Smooth muscle cell (in vitro differentiated cells): ENCODE data around the gene SLC6A2. TPM values are rescaled to one million over a fixed set of nuclear protein-coding genes. Genes with fewer than 3 reads are reported as not detected.

ENCODE experiments used
- DNase-seq: peaks from one replicate; lab custom pipeline; 2025; ENCODE audit not compliant: unreplicated experiment; lab: John Stamatoyannopoulos, UW
- H2AFZ ChIP-seq: fragments of 200-600 bp; sonication (generic); 2 replicates; pipeline ENCODE4 v1.6.0; 2016; ENCODE audit warnings: antibody characterized with exemption, low read depth, mild to moderate bottlenecking
- H3F3A ChIP-seq: fragments of 200-600 bp; sonication (generic); 2 replicates; pipeline ENCODE4 v1.6.0; 2017; ENCODE audit warnings: antibody characterized with exemption, low read depth
- H3K27ac ChIP-seq: fragments of 200-600 bp; sonication (generic); 2 replicates; pipeline ENCODE4 v1.5.1; 2016; ENCODE audit warnings: low read depth, mild to moderate bottlenecking
- H3K27me3 ChIP-seq: fragments of 200-600 bp; sonication (generic); 2 replicates; pipeline ENCODE4 v1.6.1; 2016; ENCODE audit warnings: low read depth, mild to moderate bottlenecking
- H3K36me3 ChIP-seq: fragments of 200-600 bp; sonication (generic); 2 replicates; pipeline ENCODE4 v1.5.1; 2016; ENCODE audit warnings: low read depth
- H3K4me1 ChIP-seq: fragments of 200-600 bp; sonication (generic); 2 replicates; pipeline ENCODE4 v1.5.1; 2016; ENCODE audit warnings: low read depth
- H3K4me2 ChIP-seq: fragments of 200-600 bp; sonication (generic); 2 replicates; pipeline ENCODE4 v1.6.0; 2016; ENCODE audit warnings: mild to moderate bottlenecking
- H3K4me3 ChIP-seq: fragments of 200-600 bp; sonication (generic); 2 replicates; pipeline ENCODE4 v1.5.1; 2016; ENCODE audit warnings: mild to moderate bottlenecking
- H3K79me2 ChIP-seq: fragments of 200-600 bp; sonication (generic); 2 replicates; pipeline ENCODE4 v1.6.0; 2016; ENCODE audit warnings: low read depth, mild to moderate bottlenecking
- H3K9ac ChIP-seq: fragments of 200-600 bp; sonication (generic); 2 replicates; pipeline ENCODE4 v1.6.0; 2016; ENCODE audit warnings: low read depth
- H3K9me3 ChIP-seq: fragments of 200-600 bp; sonication (generic); replicated peaks from 2 replicates; pipeline ENCODE4 v1.5.1; 2016; ENCODE audit warnings: low read depth
- H4K20me1 ChIP-seq: fragments of 200-600 bp; sonication (generic); 2 replicates; pipeline ENCODE4 v1.6.0; 2016; ENCODE audit warnings: low read depth
- WGBS: methylation state at CpG from one replicate; pipeline ENCODE4 v1.1.7; 2016; ENCODE audit warnings: low lambda C conversion rate; 5-methylcytosine and 5-hydroxymethylcytosine counted together
- polyA plus RNA-seq: library from polyadenylated mRNA; unstranded; fragments of >200 nt; fragmentation: Nextera tagmentation; extraction: Ambion mirVana; gene quantifications from 2 replicates; pipeline ENCODE4 v1.2.1, GENCODE V29; 2016
- total RNA-seq: library from RNA; depleted of rRNA; stranded (reverse); fragments of >200 nt; gene quantifications from 2 replicates; pipeline ENCODE4 v1.2.3, GENCODE V29; 2014
- TF ChIP-seq, protein P1 (sequence below): fragments of 200-600 bp; sonication (generic); IDR thresholded peaks from 2 replicates; pipeline ENCODE4 v1.5.1; 2017; ENCODE audit warnings: borderline replicate concordance, mild to moderate bottlenecking, antibody characterized with exemption; ENCODE audit not compliant: insufficient read depth, poor library complexity, severe bottlenecking

Gene SLC6A2
- total and polyA plus RNA-seq, 2 experiments from 2014 or later, result 0.22 to 0.33 TPM

DNA sequence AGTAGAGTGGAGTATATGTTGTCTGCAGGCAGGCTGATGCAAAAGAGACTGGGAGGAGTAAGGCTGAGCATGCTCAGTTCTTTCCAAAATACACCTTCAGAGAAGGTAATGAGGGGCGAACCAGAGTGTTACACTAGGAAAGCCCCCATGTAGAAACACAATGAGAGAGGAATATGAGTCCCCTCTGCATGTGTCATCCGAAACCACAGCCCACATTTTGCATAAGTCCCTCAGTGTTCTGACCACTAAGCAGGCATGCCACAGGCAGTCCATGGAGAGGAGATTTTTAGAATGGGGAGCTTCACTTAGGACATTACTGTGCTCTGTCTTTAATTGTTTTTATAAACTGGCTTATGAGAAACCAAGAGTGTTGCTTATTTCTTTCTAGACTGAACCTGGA lies 32.0 kb downstream of the SLC6A2 start:
- Histone ChIP-seq H3K4me3 (no peak overlapping the region), H3K27me3 (peaks cover 32% of the 10 kb centered on the region), H3F3A (no peaks in the 10 kb centered on the region), H3K4me1 (no peaks in the 10 kb centered on the region), H3K36me3 (no peaks in the 10 kb centered on the region), H3K79me2 (no peaks in the 10 kb centered on the region), H3K9me3 (no peaks in the 10 kb centered on the region), H2AFZ (no peak overlapping the region), H4K20me1 (no peaks in the 10 kb centered on the region), H3K27ac (no peak overlapping the region), H3K9ac (no peak overlapping the region), H3K4me2 (no peak overlapping the region)
- TF ChIP-seq, protein P1, sequence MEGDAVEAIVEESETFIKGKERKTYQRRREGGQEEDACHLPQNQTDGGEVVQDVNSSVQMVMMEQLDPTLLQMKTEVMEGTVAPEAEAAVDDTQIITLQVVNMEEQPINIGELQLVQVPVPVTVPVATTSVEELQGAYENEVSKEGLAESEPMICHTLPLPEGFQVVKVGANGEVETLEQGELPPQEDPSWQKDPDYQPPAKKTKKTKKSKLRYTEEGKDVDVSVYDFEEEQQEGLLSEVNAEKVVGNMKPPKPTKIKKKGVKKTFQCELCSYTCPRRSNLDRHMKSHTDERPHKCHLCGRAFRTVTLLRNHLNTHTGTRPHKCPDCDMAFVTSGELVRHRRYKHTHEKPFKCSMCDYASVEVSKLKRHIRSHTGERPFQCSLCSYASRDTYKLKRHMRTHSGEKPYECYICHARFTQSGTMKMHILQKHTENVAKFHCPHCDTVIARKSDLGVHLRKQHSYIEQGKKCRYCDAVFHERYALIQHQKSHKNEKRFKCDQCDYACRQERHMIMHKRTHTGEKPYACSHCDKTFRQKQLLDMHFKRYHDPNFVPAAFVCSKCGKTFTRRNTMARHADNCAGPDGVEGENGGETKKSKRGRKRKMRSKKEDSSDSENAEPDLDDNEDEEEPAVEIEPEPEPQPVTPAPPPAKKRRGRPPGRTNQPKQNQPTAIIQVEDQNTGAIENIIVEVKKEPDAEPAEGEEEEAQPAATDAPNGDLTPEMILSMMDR, result no peak
- WGBS, result 84% methylated on average over 2 of the region's 2 CpGs
- DNase-seq, result no peak

DNA sequence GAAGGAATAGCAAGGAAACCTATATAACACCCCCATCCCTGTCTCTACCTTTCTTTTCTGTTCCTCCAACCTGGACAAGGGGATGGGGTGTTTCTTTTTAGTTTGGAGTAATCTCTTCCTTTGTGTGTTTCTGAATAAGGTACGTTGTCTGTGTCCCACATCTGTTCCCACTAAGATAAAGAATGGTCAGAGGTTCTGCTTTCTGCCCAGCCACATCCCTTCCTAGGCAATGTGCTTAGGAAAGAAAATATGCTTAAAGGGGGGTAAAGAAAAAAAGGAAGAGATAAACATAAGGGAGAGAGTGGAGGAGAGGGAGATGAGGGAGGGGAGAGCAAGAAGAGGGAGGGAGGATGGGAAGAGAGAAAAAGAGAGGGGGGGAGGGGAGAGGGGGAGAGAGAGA lies 35.1 kb downstream of the SLC6A2 start:
- Histone ChIP-seq H3F3A (no peaks in the 10 kb centered on the region), H3K79me2 (no peaks in the 10 kb centered on the region), H3K27me3 (peaks cover 32% of the 10 kb centered on the region), H3K9me3 (no peaks in the 10 kb centered on the region), H3K4me2 (no peak overlapping the region), H3K4me3 (no peak overlapping the region), H2AFZ (no peak overlapping the region), H3K9ac (no peak overlapping the region), H4K20me1 (no peaks in the 10 kb centered on the region), H3K36me3 (no peaks in the 10 kb centered on the region), H3K4me1 (no peaks in the 10 kb centered on the region), H3K27ac (no peak overlapping the region)
- DNase-seq, result no peak
- TF ChIP-seq, protein P1, result no peak
- 80% methylated on average over 1 of the region's 1 CpG for WGBS

DNA sequence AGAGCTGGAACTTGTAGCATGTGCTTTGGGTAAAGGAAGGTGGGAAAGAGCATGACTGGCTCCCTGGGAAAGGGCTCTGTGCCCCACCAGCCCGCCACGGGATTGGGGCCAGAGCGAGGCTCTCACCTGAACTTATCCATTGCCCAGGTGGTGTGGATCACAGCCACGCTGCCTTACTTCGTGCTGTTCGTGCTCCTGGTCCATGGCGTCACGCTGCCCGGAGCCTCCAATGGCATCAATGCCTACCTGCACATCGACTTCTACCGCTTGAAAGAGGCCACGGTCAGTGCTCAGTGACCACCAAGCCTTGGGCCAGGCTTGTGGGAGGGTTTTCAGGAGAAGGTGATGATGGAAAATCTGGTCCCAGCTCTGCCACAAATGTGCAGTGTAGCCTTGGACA lies 36.0 kb downstream of the SLC6A2 start:
- Histone ChIP-seq H3K27me3 (peaks cover 32% of the 10 kb centered on the region), H3K4me2 (no peak overlapping the region), H2AFZ (no peak overlapping the region), H3F3A (no peaks in the 10 kb centered on the region), H3K36me3 (no peaks in the 10 kb centered on the region), H3K9ac (no peak overlapping the region), H3K4me3 (no peak overlapping the region), H4K20me1 (no peaks in the 10 kb centered on the region), H3K4me1 (no peaks in the 10 kb centered on the region), H3K27ac (no peak overlapping the region), H3K79me2 (no peaks in the 10 kb centered on the region), H3K9me3 (no peaks in the 10 kb centered on the region)
- TF ChIP-seq, protein P1, result no peak
- 98% methylated on average over 12 of the region's 12 CpGs for WGBS
- DNase-seq, result no peak

DNA sequence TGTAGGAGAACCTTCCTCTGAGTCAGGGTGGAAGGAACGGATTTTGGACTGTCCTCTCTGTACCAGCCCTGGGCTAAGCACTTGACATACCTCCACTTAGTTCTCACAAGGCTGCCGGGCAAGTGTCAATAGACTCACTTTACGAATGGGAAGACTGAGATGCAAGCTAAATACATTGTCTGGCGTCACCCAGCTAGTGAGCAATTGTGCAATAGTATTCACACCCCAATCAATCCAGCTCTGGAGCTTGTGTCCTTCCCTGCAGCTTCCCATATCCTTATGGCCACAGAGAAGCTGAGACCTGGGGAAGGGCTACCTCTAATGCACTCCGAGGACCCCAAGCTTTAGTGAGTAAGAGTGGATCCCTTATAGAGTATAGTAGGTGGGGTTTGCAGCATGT lies 39.8 kb downstream of the SLC6A2 start:
- Histone ChIP-seq H3K27me3 (peaks cover 3% of the 10 kb centered on the region), H3K4me2 (no peak overlapping the region), H3K9me3 (no peaks in the 10 kb centered on the region), H3K79me2 (no peaks in the 10 kb centered on the region), H4K20me1 (no peaks in the 10 kb centered on the region), H3K36me3 (no peaks in the 10 kb centered on the region), H3K9ac (no peak overlapping the region), H3K27ac (no peak overlapping the region), H3K4me3 (no peak overlapping the region), H2AFZ (no peak overlapping the region), H3K4me1 (no peaks in the 10 kb centered on the region), H3F3A (no peaks in the 10 kb centered on the region)
- WGBS, result 81% methylated on average over 5 of the region's 5 CpGs
- TF ChIP-seq, protein P1, result no peak
- DNase-seq, result no peak
